Gastrocnemius medialis (tissue), 4 donors: ENCODE data around the gene ZDHHC11. TPM values are rescaled to one million over a fixed set of nuclear protein-coding genes. Genes with fewer than 3 reads are reported as not detected.
"Not testable (repeated sequence)": the region's sequence is repeated elsewhere in the genome, so short reads cannot be mapped to it uniquely, and the experiment has no call there.

Experiments used
- ATAC-seq, 2 donors: fragments of 150-250 bp; one replicate each; pipeline ENCODE4 v1.9.1; 2016
- DNase-seq, 2 donors: peaks; one replicate each; pipeline ENCODE4 v3.0.0-alpha.2; 2019
- H3K27ac ChIP-seq, 4 donors: fragments of 200-600 bp; sonication (generic); 1 replicate in 1 of 4; 2 replicates in 3 of 4; pipeline ENCODE4 v1.5.1; 2016 to 2018; ENCODE audit warnings: mild to moderate bottlenecking in 2 of 4, moderate library complexity in 1 of 4
- H3K27me3 ChIP-seq, 3 donors: fragments of 200-600 bp; sonication (generic) in 2 of 3; 1 replicate in 1 of 3; 2 replicates in 2 of 3; pipeline versions ENCODE4 v1.5.1 to v1.6.0; 2016 to 2019; ENCODE audit warnings: mild to moderate bottlenecking in 1 of 3, moderate library complexity in 1 of 3
- H3K36me3 ChIP-seq, 2 donors: fragments of 200-600 bp; sonication (generic) in 1 of 2; one replicate each; pipeline ENCODE4 v1.5.1; 2017 to 2018
- H3K4me1 ChIP-seq, 2 donors: fragments of 200-600 bp; sonication (generic) in 1 of 2; one replicate each; pipeline ENCODE4 v1.5.1; 2016 to 2017; ENCODE audit warnings: mild to moderate bottlenecking in 2 of 2
- H3K4me3 ChIP-seq, 4 donors: fragments of 200-600 bp; sonication (generic) in 3 of 4; 1 replicate in 1 of 4; 2 replicates in 3 of 4; pipeline ENCODE4 v1.5.1; 2016 to 2019; ENCODE audit warnings: mild to moderate bottlenecking in 2 of 4
- H3K9me3 ChIP-seq, 3 donors: fragments of 200-600 bp; sonication (generic) in 2 of 3; 1 replicate in 1 of 3; 2 replicates in 2 of 3; pipeline ENCODE4 v1.5.1; 2016 to 2019
- CTCF ChIP-seq, 5 experiments: fragments of 450-650 bp in 3 of 5; fragments of 200-600 bp in 2 of 5; sonication (generic) in 2 of 5; IDR thresholded peaks in 4 of 5; conservative IDR thresholded peaks in 1 of 5; 1 replicate in 4 of 5; 2 replicates in 1 of 5; pipeline ENCODE4 v1.5.1; 2016 to 2019; ENCODE audit warnings: antibody characterized with exemption in 5 of 5, mild to moderate bottlenecking in 3 of 5, moderate library complexity in 3 of 5
- POLR2A ChIP-seq, 2 donors: fragments of 450-650 bp; IDR thresholded peaks; one replicate each; pipeline ENCODE4 v1.6.1; 2017; ENCODE audit warnings: antibody characterized with exemption in 2 of 2, mild to moderate bottlenecking in 2 of 2, moderate library complexity in 2 of 2
- in situ Hi-C, 4 donors: fragments of 200-750 bp; cut with MboI; loops; one replicate each; pipeline versions ENCODE4 v1.15.0 to v1.8.0; 2017; ENCODE audit warnings: low sequenced_read_pairs in 4 of 4
- intact Hi-C: fragments of 100-400 bp; cut with DNase I; formaldehyde crosslinking; loops from one replicate; pipeline ENCODE4 v1.15.1; 2023; ENCODE audit warnings: low total_unique reads
- total RNA-seq, 4 donors: library from RNA; depleted of rRNA; stranded (reverse); fragments of >200 nt; gene quantifications; one replicate each; pipeline versions ENCODE4 v1.1.0 to v1.2.3, GENCODE V29; 2016

ZDHHC11 gene
- total RNA-seq, 4 donors from 2014 or later = 0.85 to 3.8 (median 2.3) TPM; not detected in 1

- intact Hi-C loops = no loop called here
- no peak for ATAC-seq
- in situ Hi-C loops = no loop called here
Observed at GRCh38 chr5:773517-774264, 77.1 kb downstream of the ZDHHC11 start.

GRCh38 chr5:772931-773330, 77.9 kb downstream of the ZDHHC11 start:
- intact Hi-C loops, in situ Hi-C loops: not testable (repeated sequence)

More at GRCh38 chr5:773517-774264, 77.1 kb downstream of the ZDHHC11 start:
- Histone ChIP-seq H3K4me3 (no peak overlapping the region), H3K9me3 (no peaks in the 10 kb centered on the region), H3K27ac (no peak overlapping the region), H3K36me3 (no peaks in the 10 kb centered on the region), H3K4me1 (no peaks in the 10 kb centered on the region), H3K27me3 (no peaks in the 10 kb centered on the region)
- no peak for DNase-seq
- TF ChIP-seq CTCF (IDR thresholded peaks at IDR 0.05 in 4 of 5, conservative IDR thresholded peaks at IDR 0.05 in 1 of 5) (no peak), POLR2A (IDR thresholded peaks at IDR 0.05) (no peak)

GRCh38 chr5:772547-772890, 78.3 kb downstream of the ZDHHC11 start:
- H3K27ac ChIP-seq, intact Hi-C loops, in situ Hi-C loops, H3K27me3 ChIP-seq, H3K4me1 ChIP-seq, H3K4me3 ChIP-seq, DNase-seq, H3K36me3 ChIP-seq, H3K9me3 ChIP-seq, ATAC-seq: not testable (repeated sequence)

More at GRCh38 chr5:772931-773330, 77.9 kb downstream of the ZDHHC11 start:
- H3K9me3 ChIP-seq, H3K27ac ChIP-seq, H3K27me3 ChIP-seq, H3K36me3 ChIP-seq, H3K4me1 ChIP-seq, DNase-seq, ATAC-seq, H3K4me3 ChIP-seq: not testable (repeated sequence)

- peak in 1 of 2 donors; percentile 4 for DNase-seq
- in situ Hi-C loops, H3K4me1 ChIP-seq, H3K27me3 ChIP-seq, H3K36me3 ChIP-seq, intact Hi-C loops, H3K9me3 ChIP-seq, H3K27ac ChIP-seq, H3K4me3 ChIP-seq, ATAC-seq: not testable (repeated sequence)
Observed at GRCh38 chr5:771841-772546, 78.8 kb downstream of the ZDHHC11 start.

GRCh38 chr5:771087-771781, 79.6 kb downstream of the ZDHHC11 start:
- DNase-seq = peak in 1 of 2 donors; percentile 6
- H3K4me1 ChIP-seq, H3K9me3 ChIP-seq, in situ Hi-C loops, H3K36me3 ChIP-seq, ATAC-seq, H3K27me3 ChIP-seq, H3K4me3 ChIP-seq, intact Hi-C loops, H3K27ac ChIP-seq: not testable (repeated sequence)

GRCh38 chr5:770585-770984, 80.2 kb downstream of the ZDHHC11 start:
- ATAC-seq, in situ Hi-C loops, intact Hi-C loops, H3K27ac ChIP-seq, H3K36me3 ChIP-seq, H3K4me1 ChIP-seq, H3K4me3 ChIP-seq, H3K27me3 ChIP-seq, H3K9me3 ChIP-seq: not testable (repeated sequence)
- peak in 1 of 2 donors; percentile 9 for DNase-seq

- H3K4me1 ChIP-seq, ATAC-seq, H3K9me3 ChIP-seq, intact Hi-C loops, H3K27me3 ChIP-seq, H3K27ac ChIP-seq, H3K4me3 ChIP-seq, in situ Hi-C loops: not testable (repeated sequence)
- peak in 1 of 2 donors; percentile 4 for DNase-seq
- H3K36me3 ChIP-seq = peaks cover 0 to 11% of the 10 kb centered on the region in 2 donors
Observed at GRCh38 chr5:769485-770145, 81.2 kb downstream of the ZDHHC11 start.
